ENCODE data around the gene SKI.

SKI gene

DNA sequence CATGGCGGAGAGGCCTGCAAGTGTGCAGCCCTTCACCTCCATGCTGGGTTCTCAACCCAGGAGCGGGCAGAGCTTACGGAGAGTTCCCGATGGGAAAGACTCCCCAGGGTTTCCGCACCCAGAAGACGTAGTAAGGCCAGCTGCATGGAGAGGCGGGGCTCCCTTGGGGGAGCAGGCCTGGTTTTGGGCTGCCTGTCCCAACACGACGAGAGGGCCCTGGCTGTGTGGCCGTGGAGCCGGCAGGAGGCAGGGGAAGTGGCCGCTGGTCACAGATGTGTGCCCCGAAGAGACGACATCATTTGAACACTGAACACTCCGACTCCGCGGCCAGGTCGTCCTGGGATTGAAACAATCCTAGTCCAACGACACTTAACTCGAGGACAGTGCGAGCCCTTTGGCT is 106.2 kb downstream of the SKI start:
- no peak for DNase-seq

DNA sequence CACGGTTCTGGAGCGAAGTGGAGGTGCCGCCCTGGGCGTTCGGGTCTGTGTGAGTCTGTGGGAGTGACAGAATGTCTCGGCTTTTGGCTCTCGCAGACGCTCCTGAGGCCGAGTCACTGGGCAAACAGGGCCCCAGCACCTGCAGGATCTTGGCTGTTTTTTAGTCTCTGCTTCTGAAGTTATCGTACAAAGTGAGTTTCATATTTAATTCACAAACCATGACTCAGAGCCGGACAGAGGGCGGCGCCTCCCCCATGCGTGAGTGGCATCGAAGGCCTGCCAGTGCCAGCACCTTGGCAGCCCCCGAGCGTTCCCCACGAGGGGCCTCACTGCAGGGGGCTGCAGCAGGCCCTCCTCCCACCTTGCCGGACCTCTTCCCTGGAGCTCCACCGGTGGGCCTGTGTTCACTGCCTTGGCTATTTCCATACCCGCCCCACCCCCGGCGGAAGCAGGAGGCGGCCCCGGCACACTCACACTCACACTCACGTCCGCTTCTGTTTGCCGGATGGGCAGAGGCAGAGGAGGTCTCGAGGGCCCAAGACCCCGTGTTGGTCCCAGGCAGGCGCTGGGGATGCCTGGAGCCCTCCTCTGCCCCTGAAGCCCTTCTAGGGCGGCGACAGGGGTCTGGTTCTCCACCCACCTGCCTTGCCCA is 106.9 kb downstream of the SKI start:
- DNase-seq: no peak

DNA sequence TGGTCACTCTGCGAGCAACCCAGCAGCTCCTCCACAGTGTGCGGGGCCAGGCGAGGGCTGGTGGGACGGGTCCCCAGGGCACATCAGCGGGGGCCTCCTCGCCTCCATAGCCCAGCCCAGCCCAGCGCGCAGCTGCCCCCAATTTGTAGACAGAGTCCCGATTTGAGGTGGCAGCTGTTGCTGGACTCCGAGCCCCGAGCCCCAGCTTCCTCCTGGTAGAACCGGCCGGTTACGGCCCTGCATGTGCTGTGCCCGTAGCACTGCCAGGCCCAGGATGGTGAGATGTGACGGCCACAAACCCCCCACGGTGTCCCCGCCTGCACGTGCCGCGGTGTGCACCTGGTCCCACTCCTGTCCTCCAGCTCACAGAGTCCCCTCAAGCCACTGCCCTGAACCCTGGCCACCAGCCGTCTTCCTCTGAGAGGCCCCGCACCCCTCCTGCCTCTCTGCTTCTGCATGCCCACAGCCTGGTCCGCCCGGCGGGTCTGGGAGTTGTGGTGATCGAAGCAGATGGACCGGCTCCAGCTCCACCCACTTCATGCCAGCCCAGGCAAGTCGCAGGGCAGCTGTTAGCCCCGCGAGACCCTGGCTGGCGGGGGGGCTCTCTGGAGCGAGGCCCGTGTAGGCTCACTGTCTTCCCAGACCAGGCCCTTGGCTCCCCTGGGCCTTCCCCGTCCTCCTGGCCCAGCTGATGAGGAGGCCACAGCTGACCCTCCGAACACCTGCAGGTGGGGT is 107.8 kb downstream of the SKI start:
- no peak for DNase-seq

- DNase-seq: no peak
Measured at GRCh38 chr1:2336499-2336898, 108.4 kb downstream of the SKI start.

- DNase-seq: no peak
Measured at GRCh38 chr1:2337081-2337480, 109.0 kb downstream of the SKI start.

DNA sequence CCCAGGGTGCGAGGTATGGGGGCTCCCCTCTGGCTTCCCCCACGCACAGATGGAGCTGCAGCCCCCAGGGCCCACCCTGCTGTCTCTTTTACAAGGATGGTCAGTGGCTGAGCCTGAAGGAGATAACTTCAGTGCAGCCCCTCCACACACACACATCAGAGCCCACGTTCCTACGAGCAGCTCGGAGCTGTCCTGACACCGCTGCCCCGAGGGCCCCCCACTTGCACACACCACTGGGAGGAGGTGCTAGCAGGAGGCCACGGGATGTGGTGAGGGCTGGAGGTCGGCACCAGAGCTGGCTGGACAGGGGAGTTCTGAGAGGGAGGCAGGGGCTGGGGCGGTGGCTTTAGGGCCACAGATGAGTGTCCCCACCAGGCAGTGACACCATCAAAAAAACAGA is 109.4 kb downstream of the SKI start:
- no peak for DNase-seq

DNA sequence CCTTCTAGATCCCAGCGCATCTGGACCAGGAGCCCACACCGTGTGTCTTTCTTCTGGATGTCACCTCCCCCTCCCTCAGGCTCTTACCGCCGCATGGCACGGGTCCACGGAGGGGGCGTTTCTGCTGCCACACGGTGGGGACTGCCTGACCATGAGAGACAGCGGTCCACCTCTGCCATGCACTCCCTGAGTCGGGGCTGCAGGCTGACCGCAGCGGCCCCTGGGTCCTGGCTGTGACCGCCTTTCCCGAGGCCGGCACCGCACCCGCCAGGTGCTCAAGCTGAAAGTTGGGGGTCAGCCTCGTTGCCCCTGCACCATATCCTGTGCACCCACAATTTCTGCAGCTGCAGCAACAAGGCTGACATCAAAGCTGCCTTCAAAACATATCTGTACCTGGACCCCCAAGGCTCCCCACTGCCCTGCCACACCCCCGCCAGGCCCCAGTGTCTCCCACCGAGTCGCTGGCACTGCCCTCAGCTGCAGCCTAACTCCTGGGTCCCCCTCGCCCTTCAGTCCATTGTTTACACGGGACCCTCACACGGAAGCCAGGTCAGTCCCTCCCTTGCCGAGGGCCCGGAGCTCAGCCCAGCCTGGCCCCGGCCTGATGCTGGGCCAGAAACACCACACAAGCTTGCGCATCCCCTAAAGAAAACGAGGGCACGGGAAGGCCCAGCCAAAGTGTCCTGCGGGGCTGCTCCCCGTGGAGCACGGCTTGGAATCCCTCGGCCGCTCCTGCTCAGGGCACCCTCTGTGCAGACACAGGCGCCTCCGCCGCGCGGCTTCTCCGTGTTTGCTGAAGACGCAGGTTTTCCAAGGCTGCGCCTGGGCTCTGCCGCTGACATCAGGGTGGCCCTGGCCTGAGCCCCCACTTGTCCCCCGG is 111.3 kb downstream of the SKI start:
- no peak for DNase-seq

- DNase-seq: no peak
Measured at GRCh38 chr1:2340086-2340917, 112.2 kb downstream of the SKI start.

DNA sequence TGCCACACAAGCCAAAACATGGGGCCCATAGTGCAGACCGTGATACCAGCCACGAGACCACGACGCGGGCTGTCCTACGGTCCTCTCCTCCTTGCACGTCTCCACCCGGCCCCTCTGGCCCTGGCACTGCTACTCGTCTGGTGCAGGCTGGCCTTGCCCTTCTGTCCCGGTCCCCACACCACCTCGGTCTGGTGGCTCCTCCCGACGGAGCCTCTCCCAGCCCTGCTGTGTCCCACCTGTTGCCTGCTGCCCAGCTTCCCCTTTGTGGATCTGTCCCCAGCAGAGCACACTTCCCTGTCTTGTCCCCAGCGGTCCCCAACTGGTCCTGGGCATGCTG is 112.8 kb downstream of the SKI start:
- DNase-seq: no peak

GRCh38 chr1:2341706-2342383 is 113.7 kb downstream of the SKI start:
- no peak for DNase-seq

DNA sequence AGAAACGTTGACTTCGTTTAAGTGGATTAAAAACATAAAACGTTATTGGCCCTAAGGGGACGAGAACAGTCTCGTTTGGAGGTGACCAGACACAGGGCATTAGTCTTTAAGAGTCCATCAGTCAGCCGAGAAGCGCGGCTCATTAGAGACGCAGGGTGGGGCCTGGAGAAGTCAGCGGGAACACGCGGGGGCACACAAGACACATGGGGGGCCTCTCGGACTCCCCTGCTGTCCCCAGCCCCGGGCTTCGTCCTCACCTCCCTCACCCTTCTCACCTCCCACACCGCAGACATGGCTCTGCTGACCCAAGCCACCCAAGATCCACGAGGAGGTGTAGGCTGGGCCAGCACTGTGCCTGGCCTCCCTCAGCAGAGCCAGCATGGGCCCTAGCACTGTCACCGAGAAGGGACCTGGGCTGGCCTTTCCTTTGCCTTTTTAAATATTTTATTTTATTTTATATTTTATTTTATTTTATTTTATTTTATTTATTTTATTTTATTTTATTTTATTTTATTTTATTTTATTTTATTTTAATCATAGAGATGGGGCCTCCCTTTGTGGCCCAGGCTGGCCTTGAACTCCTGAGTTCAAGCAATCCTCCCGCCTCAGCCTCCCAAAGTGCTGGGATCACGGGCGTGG is 114.4 kb downstream of the SKI start:
- DNase-seq: no peak

- peak in 1 of 56 donors; percentile 44 for DNase-seq
Measured at GRCh38 chr1:2343023-2343935, 115.2 kb downstream of the SKI start.

DNA sequence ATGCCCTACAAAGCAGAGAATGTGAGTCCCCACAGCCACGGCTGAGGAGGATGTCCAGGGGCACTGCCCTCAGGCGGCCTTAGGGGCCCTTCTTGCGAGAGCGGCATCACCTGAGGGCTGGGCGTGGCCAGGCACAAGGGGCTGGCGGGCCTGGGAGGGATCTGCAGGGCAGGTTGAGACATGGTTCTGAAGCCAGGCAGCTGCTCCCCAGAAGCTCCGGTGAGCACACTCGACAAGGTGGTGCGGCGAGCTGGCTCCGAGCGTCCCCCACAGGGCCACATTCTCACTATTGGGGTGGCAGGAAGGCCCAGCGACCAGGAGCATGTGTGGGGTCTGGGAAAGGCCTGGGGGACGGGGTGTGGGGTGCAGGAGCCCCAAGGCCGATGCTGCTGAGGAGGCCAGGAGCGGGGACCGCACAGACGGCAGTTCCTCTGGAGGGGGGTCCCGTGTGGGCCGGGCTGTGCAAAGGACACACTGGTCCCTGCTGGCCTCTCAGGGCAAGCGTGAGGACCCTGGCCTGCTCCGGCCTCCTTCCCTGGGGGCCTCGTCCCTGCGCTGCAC is 116.1 kb downstream of the SKI start:
- DNase-seq: no peak

DNA sequence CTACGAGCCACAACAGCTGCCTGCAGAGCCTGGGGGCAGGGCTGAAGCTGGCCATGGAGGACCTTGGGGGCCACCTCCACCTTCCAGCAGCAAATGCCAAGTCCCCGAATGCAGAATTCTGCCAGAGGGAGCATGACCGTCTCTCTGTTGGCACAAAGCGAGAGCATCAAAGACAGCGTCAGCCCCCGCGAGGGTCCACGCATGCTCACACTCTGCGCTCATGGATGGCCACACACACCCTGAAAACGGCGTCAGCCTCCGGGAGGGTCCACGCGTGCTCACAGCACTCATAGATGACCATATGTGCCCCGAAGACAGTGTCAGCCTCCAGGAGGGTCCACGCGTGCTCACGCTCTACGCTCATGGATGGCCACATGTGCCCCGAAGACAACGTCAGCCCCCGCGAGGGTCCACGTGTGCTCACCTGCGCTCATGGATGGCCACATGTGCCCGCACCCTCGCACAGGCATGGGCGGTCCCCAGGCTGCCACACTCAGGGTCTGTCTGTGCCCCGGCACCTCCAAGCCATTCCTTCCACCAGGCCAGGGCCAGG is 116.7 kb downstream of the SKI start:
- DNase-seq: no peak

DNA sequence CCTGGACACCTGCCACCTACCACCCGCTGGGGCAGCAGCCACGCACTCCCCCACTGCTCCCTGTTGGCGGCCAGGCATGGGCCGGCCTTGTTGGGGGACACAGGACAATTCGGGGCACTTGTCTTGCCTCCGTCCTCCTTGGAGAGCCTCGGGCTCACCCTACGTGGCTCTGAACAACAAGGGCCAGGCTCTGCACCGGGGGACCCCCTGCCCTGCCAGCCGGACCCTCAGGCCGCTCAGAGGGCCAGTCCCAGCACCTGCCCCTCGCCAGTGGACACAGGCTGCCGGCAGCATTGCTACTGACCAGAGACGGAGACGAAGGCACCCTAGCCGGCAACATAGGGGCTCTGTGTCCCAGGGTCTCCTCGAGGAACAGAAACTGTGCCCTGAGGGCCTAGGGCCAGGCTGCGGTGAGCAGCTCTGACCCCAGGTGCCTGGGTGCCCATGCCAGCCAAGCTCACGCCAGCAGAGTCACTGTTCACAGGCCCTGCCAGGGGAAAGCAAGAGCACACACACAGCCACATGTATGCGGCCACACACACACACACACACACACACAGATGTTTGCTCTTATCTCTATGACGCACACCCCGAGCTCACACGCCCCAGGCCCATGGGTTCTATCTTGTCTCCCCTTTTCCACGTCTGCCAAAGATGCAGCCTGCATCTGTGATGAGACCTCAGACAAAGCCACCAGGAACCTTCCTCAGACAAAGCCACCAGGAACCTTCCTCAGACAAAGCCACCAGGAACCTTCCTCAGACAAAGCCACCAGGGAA is 117.4 kb downstream of the SKI start:
- DNase-seq: no peak

GRCh38 chr1:2346691-2347408 is 118.7 kb downstream of the SKI start:
- no peak for DNase-seq

DNA sequence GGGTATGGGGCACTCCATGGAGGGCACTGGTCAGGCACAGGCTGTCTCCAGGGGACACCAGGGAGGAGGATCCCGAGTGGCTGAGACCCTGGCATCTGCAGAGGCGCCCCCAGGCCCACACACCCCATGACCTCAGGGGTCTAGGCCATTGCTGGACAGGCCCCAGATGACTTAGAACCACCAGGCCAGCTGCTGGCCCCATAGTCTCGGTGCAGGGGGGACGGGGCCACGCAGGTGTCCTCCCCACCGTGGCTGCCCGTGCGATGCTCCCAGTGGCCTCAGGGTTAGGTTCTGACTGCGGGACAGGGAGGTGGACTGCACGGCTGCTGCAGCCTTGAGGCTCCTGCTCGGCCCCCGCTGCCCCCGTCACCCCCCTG is 119.3 kb downstream of the SKI start:
- no peak for DNase-seq

All from nucleus accumbens (tissue), 56 donors.